WTC11 (cell line): Measurements from ENCODE around the gene CYP2A6.

Experiments
- ATF2 ChIP-seq: sonication (generic); formaldehyde crosslinking; IDR thresholded peaks from 2 replicates; pipeline ENCODE4 v1.8.1; 2022; ENCODE audit warnings: low read depth, missing genetic modification reagents, borderline replicate concordance
- CREB1 ChIP-seq: sonication (generic); formaldehyde crosslinking; IDR thresholded peaks from 2 replicates; pipeline ENCODE4 v1.8.0; 2023; ENCODE audit warnings: mild to moderate bottlenecking, missing genetic modification reagents
- CREM ChIP-seq: sonication (generic); formaldehyde crosslinking; IDR thresholded peaks from 2 replicates; pipeline ENCODE4 v1.8.1; 2022; ENCODE audit warnings: mild to moderate bottlenecking, missing genetic modification reagents, moderate library complexity
- ETV6 ChIP-seq: sonication (generic); formaldehyde crosslinking; IDR thresholded peaks from 2 replicates; pipeline ENCODE4 v1.8.1; 2022; ENCODE audit warnings: mild to moderate bottlenecking, missing genetic modification reagents
- IRF1 ChIP-seq: sonication (generic); formaldehyde crosslinking; IDR thresholded peaks from 2 replicates; pipeline ENCODE4 v1.8.0; 2023; ENCODE audit warnings: missing genetic modification reagents
- JUN ChIP-seq: sonication (generic); formaldehyde crosslinking; IDR thresholded peaks from 2 replicates; pipeline ENCODE4 v1.8.0; 2023; ENCODE audit warnings: mild to moderate bottlenecking, missing genetic modification reagents
- NFYB ChIP-seq: sonication (generic); formaldehyde crosslinking; conservative IDR thresholded peaks from 2 replicates; pipeline ENCODE4 v1.8.0; 2022; ENCODE audit warnings: low read depth, missing genetic modification reagents
- SMAD4 ChIP-seq: sonication (generic); formaldehyde crosslinking; IDR thresholded peaks from 2 replicates; pipeline ENCODE4 v1.8.0; 2022; ENCODE audit warnings: mild to moderate bottlenecking, missing genetic modification reagents
- ZBTB21 ChIP-seq: sonication (generic); formaldehyde crosslinking; IDR thresholded peaks from 2 replicates; pipeline ENCODE4 v1.8.1; 2023; ENCODE audit warnings: mild to moderate bottlenecking, missing genetic modification reagents, borderline replicate concordance
- TF ChIP-seq, protein P1 (sequence below): fragments of 200-600 bp; IDR thresholded peaks from 2 replicates; pipeline ENCODE4 v1.8.0; 2022; ENCODE audit warnings: antibody characterized with exemption
- TF ChIP-seq, protein P2 (sequence below): sonication (generic); formaldehyde crosslinking; conservative IDR thresholded peaks from 2 replicates; pipeline ENCODE4 v1.8.1; 2022; ENCODE audit warnings: mild to moderate bottlenecking, missing genetic modification reagents
- TF ChIP-seq, protein P3 (sequence below): sonication (generic); formaldehyde crosslinking; IDR thresholded peaks from 2 replicates; pipeline ENCODE4 v1.8.1; 2022; ENCODE audit warnings: mild to moderate bottlenecking, missing genetic modification reagents, moderate library complexity, borderline replicate concordance
- TF ChIP-seq, protein P4 (sequence below): sonication (generic); formaldehyde crosslinking; IDR thresholded peaks from 2 replicates; pipeline ENCODE4 v1.8.0; 2022; ENCODE audit warnings: mild to moderate bottlenecking, missing genetic modification reagents

DNA sequence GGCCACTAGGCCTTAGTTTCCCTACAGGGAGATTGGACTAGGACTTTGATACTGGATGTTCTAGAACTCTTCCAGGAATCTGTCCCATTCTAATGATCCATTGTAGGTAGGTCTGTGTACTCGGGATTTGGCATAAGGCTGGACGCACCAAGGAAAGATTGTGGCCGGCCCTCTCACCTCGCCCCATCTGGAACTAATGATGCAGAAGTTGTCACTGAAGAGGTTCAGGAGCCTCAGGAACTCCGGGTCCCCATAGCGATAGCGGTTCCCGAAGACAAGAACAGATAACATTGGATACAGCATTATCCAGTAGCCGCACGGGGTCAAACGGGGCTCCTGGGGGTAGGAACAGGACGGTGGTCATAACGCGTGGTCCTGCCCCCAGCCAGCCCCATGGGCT, 40.1 kb downstream of the CYP2A6 start:
- TF ChIP-seq ATF2 (CRISPR knock-in tag) (no peak), ZBTB21 (CRISPR knock-in tag) (no peak), SMAD4 (CRISPR knock-in tag) (no peak), ETV6 (CRISPR knock-in tag) (no peak), IRF1 (CRISPR knock-in tag) (no peak), JUN (CRISPR knock-in tag) (no peak), NFYB (CRISPR knock-in tag) (no peak), CREM (CRISPR knock-in tag) (no peak), CREB1 (CRISPR knock-in tag) (no peak)
- TF ChIP-seq, protein P1, sequence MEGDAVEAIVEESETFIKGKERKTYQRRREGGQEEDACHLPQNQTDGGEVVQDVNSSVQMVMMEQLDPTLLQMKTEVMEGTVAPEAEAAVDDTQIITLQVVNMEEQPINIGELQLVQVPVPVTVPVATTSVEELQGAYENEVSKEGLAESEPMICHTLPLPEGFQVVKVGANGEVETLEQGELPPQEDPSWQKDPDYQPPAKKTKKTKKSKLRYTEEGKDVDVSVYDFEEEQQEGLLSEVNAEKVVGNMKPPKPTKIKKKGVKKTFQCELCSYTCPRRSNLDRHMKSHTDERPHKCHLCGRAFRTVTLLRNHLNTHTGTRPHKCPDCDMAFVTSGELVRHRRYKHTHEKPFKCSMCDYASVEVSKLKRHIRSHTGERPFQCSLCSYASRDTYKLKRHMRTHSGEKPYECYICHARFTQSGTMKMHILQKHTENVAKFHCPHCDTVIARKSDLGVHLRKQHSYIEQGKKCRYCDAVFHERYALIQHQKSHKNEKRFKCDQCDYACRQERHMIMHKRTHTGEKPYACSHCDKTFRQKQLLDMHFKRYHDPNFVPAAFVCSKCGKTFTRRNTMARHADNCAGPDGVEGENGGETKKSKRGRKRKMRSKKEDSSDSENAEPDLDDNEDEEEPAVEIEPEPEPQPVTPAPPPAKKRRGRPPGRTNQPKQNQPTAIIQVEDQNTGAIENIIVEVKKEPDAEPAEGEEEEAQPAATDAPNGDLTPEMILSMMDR = no peak
- TF ChIP-seq, protein P2, sequence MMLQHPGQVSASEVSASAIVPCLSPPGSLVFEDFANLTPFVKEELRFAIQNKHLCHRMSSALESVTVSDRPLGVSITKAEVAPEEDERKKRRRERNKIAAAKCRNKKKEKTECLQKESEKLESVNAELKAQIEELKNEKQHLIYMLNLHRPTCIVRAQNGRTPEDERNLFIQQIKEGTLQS (CRISPR knock-in tag) = no peak
- TF ChIP-seq, protein P3, sequence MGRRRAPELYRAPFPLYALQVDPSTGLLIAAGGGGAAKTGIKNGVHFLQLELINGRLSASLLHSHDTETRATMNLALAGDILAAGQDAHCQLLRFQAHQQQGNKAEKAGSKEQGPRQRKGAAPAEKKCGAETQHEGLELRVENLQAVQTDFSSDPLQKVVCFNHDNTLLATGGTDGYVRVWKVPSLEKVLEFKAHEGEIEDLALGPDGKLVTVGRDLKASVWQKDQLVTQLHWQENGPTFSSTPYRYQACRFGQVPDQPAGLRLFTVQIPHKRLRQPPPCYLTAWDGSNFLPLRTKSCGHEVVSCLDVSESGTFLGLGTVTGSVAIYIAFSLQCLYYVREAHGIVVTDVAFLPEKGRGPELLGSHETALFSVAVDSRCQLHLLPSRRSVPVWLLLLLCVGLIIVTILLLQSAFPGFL = no peak
- TF ChIP-seq, protein P4, sequence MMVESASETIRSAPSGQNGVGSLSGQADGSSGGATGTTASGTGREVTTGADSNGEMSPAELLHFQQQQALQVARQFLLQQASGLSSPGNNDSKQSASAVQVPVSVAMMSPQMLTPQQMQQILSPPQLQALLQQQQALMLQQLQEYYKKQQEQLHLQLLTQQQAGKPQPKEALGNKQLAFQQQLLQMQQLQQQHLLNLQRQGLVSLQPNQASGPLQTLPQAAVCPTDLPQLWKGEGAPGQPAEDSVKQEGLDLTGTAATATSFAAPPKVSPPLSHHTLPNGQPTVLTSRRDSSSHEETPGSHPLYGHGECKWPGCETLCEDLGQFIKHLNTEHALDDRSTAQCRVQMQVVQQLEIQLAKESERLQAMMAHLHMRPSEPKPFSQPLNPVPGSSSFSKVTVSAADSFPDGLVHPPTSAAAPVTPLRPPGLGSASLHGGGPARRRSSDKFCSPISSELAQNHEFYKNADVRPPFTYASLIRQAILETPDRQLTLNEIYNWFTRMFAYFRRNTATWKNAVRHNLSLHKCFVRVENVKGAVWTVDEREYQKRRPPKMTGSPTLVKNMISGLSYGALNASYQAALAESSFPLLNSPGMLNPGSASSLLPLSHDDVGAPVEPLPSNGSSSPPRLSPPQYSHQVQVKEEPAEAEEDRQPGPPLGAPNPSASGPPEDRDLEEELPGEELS (CRISPR knock-in tag) = no peak
